Ovary (tissue), 10 donors: ENCODE results near the gene POLDIP3. TPM values are rescaled to one million over a fixed set of nuclear protein-coding genes. Genes with fewer than 3 reads are reported as not detected.

ENCODE experiments used
- DNase-seq, 5 donors: peaks; one replicate each; pipeline ENCODE4 v3.0.0-alpha.2; 2019 to 2020
- H3K27ac ChIP-seq, 2 donors: fragments of 200-600 bp; one replicate each; pipeline versions ENCODE4 v1.5.1 to v1.8.0; 2019 to 2022
- H3K27me3 ChIP-seq: fragments of 200-600 bp; one replicate; pipeline ENCODE4 v1.8.0; 2022
- H3K36me3 ChIP-seq: fragments of 200-600 bp; sonication (generic); one replicate; pipeline ENCODE4 v1.5.1; 2019
- H3K4me1 ChIP-seq: one replicate; pipeline ENCODE4 v1.8.1; 2013; ENCODE audit warnings: mild to moderate bottlenecking, moderate library complexity; ENCODE audit not compliant: insufficient read depth
- H3K4me3 ChIP-seq: fragments of 200-600 bp; sonication (generic); one replicate; pipeline ENCODE4 v1.5.1; 2017
- H3K9me3 ChIP-seq, 2 donors: fragments of 200-600 bp in 1 of 2; sonication (generic) in 1 of 2; one replicate each; pipeline versions ENCODE4 v1.5.1 to v1.8.1; 2013 to 2019; ENCODE audit warnings: mild to moderate bottlenecking in 1 of 2, moderate library complexity in 1 of 2
- CTCF ChIP-seq, 3 donors: fragments of 450-650 bp in 2 of 3; fragments of 200-600 bp in 1 of 3; IDR thresholded peaks; one replicate each; pipeline versions ENCODE4 v1.5.1 to v1.8.0; 2016 to 2022; ENCODE audit warnings: antibody characterized with exemption in 3 of 3, mild to moderate bottlenecking in 1 of 3
- EP300 ChIP-seq: sonication (generic); formaldehyde crosslinking; IDR thresholded peaks from one replicate; pipeline ENCODE4 v1.6.1; 2017; ENCODE audit warnings: antibody characterized with exemption
- POLR2A ChIP-seq: fragments of 450-650 bp; IDR thresholded peaks from one replicate; pipeline ENCODE4 v1.6.1; 2017; ENCODE audit warnings: antibody characterized with exemption, mild to moderate bottlenecking, moderate library complexity
- WGBS, 3 donors: extraction: QIAGEN DNeasy Blood & Tissue Kit in 1 of 3; methylation state at CpG; one replicate each; pipeline versions ENCODE4 v1.1.5 to v1.1.7; 2013 to 2017; 5-methylcytosine and 5-hydroxymethylcytosine counted together
- intact Hi-C, 4 donors: fragments of 100-400 bp; cut with DNase I; formaldehyde crosslinking; loops; one replicate each; pipeline versions ENCODE4 v1.11.0 to v1.15.1; 2022 to 2023
- long read RNA-seq, 3 donors: library from polyadenylated mRNA in 2 of 3; unstranded in 2 of 3; transcript quantifications; one replicate each; pipeline ENCODE4 v2.0.0 and lab custom pipeline, GENCODE V29; 2021 to 2026
- polyA plus RNA-seq, 2 donors: library from polyadenylated mRNA; stranded (reverse); fragments of 200-250 nt in 1 of 2; fragments of 350-450 nt in 1 of 2; fragmentation: Illumina TruSeq in 1 of 2; extraction: RNeasy Lipid Tissue Mini Kit (QIAGEN cat#74804) in 1 of 2; gene quantifications; one replicate each; pipeline ENCODE4 v1.2.3, GENCODE V29; 2013 to 2014
- total RNA-seq, 7 donors: library from RNA; depleted of rRNA in 2 of 7; stranded (reverse); fragments of >200 nt in 2 of 7; fragmentation: NEBNext Ultra II Directional in 3 of 7; extraction: Animal tissue kit (Norgen Biotek cat#: 25700) in 3 of 7; gene quantifications; one replicate each; pipeline versions ENCODE4 v1.1.0 to v1.2.4, GENCODE V29; 2016 to 2023
- donor health status: DM: no; HTN: no; CAD: no; lungs with moderate emphysema.
- donor health status: DM: no; HTN: no; CAD: no.
- donor health status: Bipolar disorder and iron deficiency.
- donor health status: DM: yes; HTN: yes; CAD: no.
- donor health status: DM: no; HTN: no; CAD: no.
- donor health status: DM: yes; HTN: yes; CAD: no.

Gene POLDIP3
- 100 to 1,000 TPM in 5 of 7 donors, 10 to 100 TPM in 2; 44.0 to 133 (median 103) TPM for total RNA-seq
- 100 to 1,000 TPM in 1 of 2 donors, 10 to 100 TPM in 1; 69.1 to 125 TPM for polyA plus RNA-seq
- long read RNA-seq, donor 1, transcript POLDIP3-203 (8 exons, 3,323 nt), result minor isoform, 16 of 366 reads
- long read RNA-seq, donor 1, transcript POLDIP3-201 (9 exons, 3,441 nt), result major isoform, 141 of 366 reads
- long read RNA-seq, donor 1, partial matches to known transcripts, result 99 of 366 reads
- long read RNA-seq, donor 1, other reads (novel, unspliced or antisense), result 105 of 366 reads
- long read RNA-seq, donor 2, transcript POLDIP3-201 (9 exons, 3,441 nt), result major isoform, 27 of 36 reads
- long read RNA-seq, donor 2, partial matches to known transcripts, result 6 of 36 reads
- long read RNA-seq, donor 2, other reads (novel, unspliced or antisense), result 0 of 36 reads
- long read RNA-seq, donor 3, transcript POLDIP3-201 (9 exons, 3,441 nt), result major isoform, 234 of 413 reads
- long read RNA-seq, donor 3, transcript POLDIP3-203 (8 exons, 3,323 nt), result minor isoform, 23 of 413 reads
- long read RNA-seq, donor 3, partial matches to known transcripts, result 44 of 413 reads
- long read RNA-seq, donor 3, other reads (novel, unspliced or antisense), result 108 of 413 reads

- H3K4me1 ChIP-seq, result peaks cover 16% of the 10 kb centered on the region
These were observed at the start of gene POLDIP3 for GRCh38 chr22:42614312-42615091. Gene POLDIP3 (minus strand): TSS chr22:42614883. CDS start chr22:42614857, 26 bp downstream.

GRCh38 chr22:42661985-42662831 is 47.5 kb upstream of the POLDIP3 start:
- Histone ChIP-seq H3K27me3 (no peaks in the 10 kb centered on the region), H3K4me3 (peak overlapping the region; percentile 43), H3K36me3 (no peaks in the 10 kb centered on the region), H3K27ac (no peak overlapping the region), H3K9me3 (no peaks in the 10 kb centered on the region), H3K4me1 (no peaks in the 10 kb centered on the region)
- 3 to 5% (median 5%) methylated on average over 42 to 68 of the region's 68 CpGs for WGBS, 3 donors
- intact Hi-C loops, result loop anchor here in 3 of 4 donors (5.0 to 10.0 kb wide), 5 partner anchors 53 to 433 kb away; partner anchors contain the start of gene ARFGAP3 (in 1 of the 3)
- TF ChIP-seq POLR2A (peak; percentile 15), EP300 (no peak), CTCF (IDR thresholded peaks at IDR 0.05) (peak; percentile 79 to 88 (median 88))
- DNase-seq, result peak; percentile 83 to 94 (median 88)

More at GRCh38 chr22:42614312-42615091, at the start of gene POLDIP3:
- Histone ChIP-seq H3K27me3 (no peaks in the 10 kb centered on the region), H3K36me3 (no peaks in the 10 kb centered on the region), H3K27ac (peak within 1 kb of the TSS; percentile 91 to 92), H3K9me3 (no peaks in the 10 kb centered on the region), H3K4me3 (peak within 1 kb of the TSS; percentile 89)
- peak; percentile 99 to 100 (median 99) for DNase-seq
- intact Hi-C loops, result loop anchor here in 2 of 4 donors (10.0 kb wide), 2 partner anchors 80 to 100 kb away; partner anchors contain the start of gene RRP7A (in 1 of the 2)
- 0 to 1% (median 1%) methylated on average over 77 to 85 of the region's 85 CpGs for WGBS, 3 donors
- no peak for TF ChIP-seq EP300
- peak; percentile 60 for TF ChIP-seq POLR2A

- no peak for DNase-seq
- intact Hi-C loops, result no loop called here
- Histone ChIP-seq H3K4me1 (no peaks in the 10 kb centered on the region), H3K9me3 (no peaks in the 10 kb centered on the region), H3K4me3 (no peak overlapping the region), H3K27ac (no peak overlapping the region), H3K36me3 (no peaks in the 10 kb centered on the region), H3K27me3 (no peaks in the 10 kb centered on the region)
- TF ChIP-seq POLR2A, result no peak
- no peak for TF ChIP-seq CTCF (IDR thresholded peaks at IDR 0.05)
- no peak for TF ChIP-seq EP300
- 89 to 93% (median 92%) methylated on average over 8 of the region's 8 CpGs for WGBS, 3 donors
These were observed 41.9 kb upstream of the POLDIP3 start for GRCh38 chr22:42656578-42656977.

GRCh38 chr22:42655693-42656092 is 41.0 kb upstream of the POLDIP3 start:
- TF ChIP-seq EP300 (no peak), POLR2A (no peak)
- no peak overlapping the region for H3K4me3 ChIP-seq
- no peaks in the 10 kb centered on the region for H3K36me3 ChIP-seq
- H3K27ac ChIP-seq, result no peak overlapping the region
- H3K9me3 ChIP-seq, result no peaks in the 10 kb centered on the region
- no peaks in the 10 kb centered on the region for H3K27me3 ChIP-seq
- no peak for DNase-seq
- no peaks in the 10 kb centered on the region for H3K4me1 ChIP-seq
- intact Hi-C loops, result no loop called here
- 69 to 77% (median 72%) methylated on average over 9 of the region's 9 CpGs for WGBS, 3 donors
